ENCODE measurements around the gene USH1G.

USH1G gene

GRCh38 chr17:74922694-74923537 is at the start of gene USH1G:
USH1G (minus strand) TSS chr17:74923255; CDS start chr17:74923073, 182 bp downstream.
- in situ Hi-C loops (cut with MboI; ENCODE audit: low sequenced_read_pairs), result no loop called here

- in situ Hi-C loops (cut with MboI; ENCODE audit: low sequenced_read_pairs), result no loop called here
Measured at GRCh38 chr17:74972107-74972972, 49.3 kb upstream of the USH1G start, which contains the start of gene HID1. HID1 (minus strand) TSS chr17:74972759; CDS start chr17:74972656, 103 bp downstream.

GRCh38 chr17:74971842-74972106 is 48.7 kb upstream of the USH1G start:
- in situ Hi-C loops (cut with MboI; ENCODE audit: low sequenced_read_pairs), result no loop called here

- in situ Hi-C loops (cut with MboI; ENCODE audit: low sequenced_read_pairs), result no loop called here
Measured at GRCh38 chr17:74971069-74971841, 48.2 kb upstream of the USH1G start.

- in situ Hi-C loops (cut with MboI; ENCODE audit: low sequenced_read_pairs), result no loop called here
Measured at GRCh38 chr17:74970395-74970794, 47.3 kb upstream of the USH1G start.

- in situ Hi-C loops (cut with MboI; ENCODE audit: low sequenced_read_pairs), result loop anchor here (10.0 kb wide), 1 partner anchor 225 kb away; no protein-coding TSS in a partner anchor
Measured at GRCh38 chr17:74969501-74969900, 46.4 kb upstream of the USH1G start.

GRCh38 chr17:74968361-74968780 is 45.3 kb upstream of the USH1G start:
- in situ Hi-C loops (cut with MboI; ENCODE audit: low sequenced_read_pairs), result loop anchor here (10.0 kb wide), 1 partner anchor 226 kb away; no protein-coding TSS in a partner anchor

- in situ Hi-C loops (cut with MboI; ENCODE audit: low sequenced_read_pairs), result loop anchor here (10.0 kb wide), 1 partner anchor 230 kb away; no protein-coding TSS in a partner anchor
Measured at GRCh38 chr17:74964988-74965622, 42.0 kb upstream of the USH1G start.

- in situ Hi-C loops (cut with MboI; ENCODE audit: low sequenced_read_pairs), result loop anchor here (10.0 kb wide), 1 partner anchor 230 kb away; no protein-coding TSS in a partner anchor
Measured at GRCh38 chr17:74964246-74964761, 41.2 kb upstream of the USH1G start.

GRCh38 chr17:74963656-74964055 is 40.6 kb upstream of the USH1G start:
- in situ Hi-C loops (cut with MboI; ENCODE audit: low sequenced_read_pairs), result loop anchor here (10.0 kb wide), 1 partner anchor 231 kb away; no protein-coding TSS in a partner anchor

- in situ Hi-C loops (cut with MboI; ENCODE audit: low sequenced_read_pairs), result loop anchor here (10.0 kb wide), 1 partner anchor 232 kb away; no protein-coding TSS in a partner anchor
Measured at GRCh38 chr17:74962622-74963394, 39.8 kb upstream of the USH1G start.

- in situ Hi-C loops (cut with MboI; ENCODE audit: low sequenced_read_pairs), result loop anchor here (10.0 kb wide), 1 partner anchor 233 kb away; no protein-coding TSS in a partner anchor
Measured at GRCh38 chr17:74961657-74962350, 38.7 kb upstream of the USH1G start.

GRCh38 chr17:74960570-74961342 is 37.7 kb upstream of the USH1G start:
- in situ Hi-C loops (cut with MboI; ENCODE audit: low sequenced_read_pairs), result loop anchor here (10.0 kb wide), 1 partner anchor 234 kb away; no protein-coding TSS in a partner anchor

- in situ Hi-C loops (cut with MboI; ENCODE audit: low sequenced_read_pairs), result loop anchor here (10.0 kb wide), 2 partner anchors 235 to 295 kb away; no protein-coding TSS in a partner anchor
Measured at GRCh38 chr17:74959826-74960515, 36.9 kb upstream of the USH1G start.

- in situ Hi-C loops (cut with MboI; ENCODE audit: low sequenced_read_pairs), result loop anchor here (10.0 kb wide), 1 partner anchor 293 kb away; no protein-coding TSS in a partner anchor
Measured at GRCh38 chr17:74957935-74958740, 35.1 kb upstream of the USH1G start.

- in situ Hi-C loops (cut with MboI; ENCODE audit: low sequenced_read_pairs), result loop anchor here (10.0 kb wide), 1 partner anchor 291 kb away; no protein-coding TSS in a partner anchor
Measured at GRCh38 chr17:74956093-74956492, 33.0 kb upstream of the USH1G start.
